ENCODE measurements around the gene MRPL24. TPM values are rescaled to one million over a fixed set of nuclear protein-coding genes. Genes with fewer than 3 reads are reported as not detected.

The MRPL24 gene
- total and polyA plus RNA-seq, 10 of the 15 experiments (the other 5 are each of a cell fraction or from before 2014, with no cell fraction given): 87.4 to 269 (median 134) TPM

DNA sequence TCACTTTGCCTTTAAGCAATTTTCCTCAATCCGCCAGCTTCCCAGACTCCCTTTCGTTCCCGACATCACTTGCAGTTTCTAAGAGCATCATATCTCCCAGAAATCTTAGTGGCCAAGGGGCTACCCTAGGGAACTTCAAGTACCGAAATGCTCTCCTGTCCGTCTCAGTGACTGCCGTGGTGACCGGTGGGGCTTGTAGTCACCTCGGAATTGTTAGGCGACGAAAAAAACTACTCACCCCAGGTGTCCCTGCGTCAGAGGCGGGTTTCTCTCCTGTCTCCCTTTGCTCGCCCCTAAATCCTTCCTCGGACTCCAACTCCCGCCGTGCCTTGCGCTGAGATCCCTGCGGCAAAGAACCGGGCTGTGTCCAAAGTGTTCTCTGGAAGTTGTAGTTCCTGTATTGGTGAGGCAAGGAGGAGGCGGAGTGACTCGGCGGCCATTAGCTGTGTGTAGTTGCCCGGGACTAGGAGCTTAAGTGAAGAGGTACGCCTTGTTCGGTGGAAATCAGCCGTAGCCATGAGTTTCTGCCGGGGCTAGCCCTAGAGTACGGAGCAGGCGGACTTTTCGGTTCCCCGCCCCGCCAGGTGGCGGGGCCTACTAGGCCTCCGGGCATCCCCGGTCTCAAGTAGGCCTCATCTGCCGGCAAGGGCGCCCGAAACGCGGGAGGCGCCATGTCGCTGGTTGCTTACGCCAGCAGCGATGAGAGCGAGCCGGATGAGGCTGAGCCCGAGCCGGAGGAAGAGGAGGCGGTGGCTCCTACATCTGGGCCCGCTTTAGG lies 26.4 kb upstream of the MRPL24 start, which contains the start of gene PRCC (continued):
- TF ChIP-seq, protein P1, sequence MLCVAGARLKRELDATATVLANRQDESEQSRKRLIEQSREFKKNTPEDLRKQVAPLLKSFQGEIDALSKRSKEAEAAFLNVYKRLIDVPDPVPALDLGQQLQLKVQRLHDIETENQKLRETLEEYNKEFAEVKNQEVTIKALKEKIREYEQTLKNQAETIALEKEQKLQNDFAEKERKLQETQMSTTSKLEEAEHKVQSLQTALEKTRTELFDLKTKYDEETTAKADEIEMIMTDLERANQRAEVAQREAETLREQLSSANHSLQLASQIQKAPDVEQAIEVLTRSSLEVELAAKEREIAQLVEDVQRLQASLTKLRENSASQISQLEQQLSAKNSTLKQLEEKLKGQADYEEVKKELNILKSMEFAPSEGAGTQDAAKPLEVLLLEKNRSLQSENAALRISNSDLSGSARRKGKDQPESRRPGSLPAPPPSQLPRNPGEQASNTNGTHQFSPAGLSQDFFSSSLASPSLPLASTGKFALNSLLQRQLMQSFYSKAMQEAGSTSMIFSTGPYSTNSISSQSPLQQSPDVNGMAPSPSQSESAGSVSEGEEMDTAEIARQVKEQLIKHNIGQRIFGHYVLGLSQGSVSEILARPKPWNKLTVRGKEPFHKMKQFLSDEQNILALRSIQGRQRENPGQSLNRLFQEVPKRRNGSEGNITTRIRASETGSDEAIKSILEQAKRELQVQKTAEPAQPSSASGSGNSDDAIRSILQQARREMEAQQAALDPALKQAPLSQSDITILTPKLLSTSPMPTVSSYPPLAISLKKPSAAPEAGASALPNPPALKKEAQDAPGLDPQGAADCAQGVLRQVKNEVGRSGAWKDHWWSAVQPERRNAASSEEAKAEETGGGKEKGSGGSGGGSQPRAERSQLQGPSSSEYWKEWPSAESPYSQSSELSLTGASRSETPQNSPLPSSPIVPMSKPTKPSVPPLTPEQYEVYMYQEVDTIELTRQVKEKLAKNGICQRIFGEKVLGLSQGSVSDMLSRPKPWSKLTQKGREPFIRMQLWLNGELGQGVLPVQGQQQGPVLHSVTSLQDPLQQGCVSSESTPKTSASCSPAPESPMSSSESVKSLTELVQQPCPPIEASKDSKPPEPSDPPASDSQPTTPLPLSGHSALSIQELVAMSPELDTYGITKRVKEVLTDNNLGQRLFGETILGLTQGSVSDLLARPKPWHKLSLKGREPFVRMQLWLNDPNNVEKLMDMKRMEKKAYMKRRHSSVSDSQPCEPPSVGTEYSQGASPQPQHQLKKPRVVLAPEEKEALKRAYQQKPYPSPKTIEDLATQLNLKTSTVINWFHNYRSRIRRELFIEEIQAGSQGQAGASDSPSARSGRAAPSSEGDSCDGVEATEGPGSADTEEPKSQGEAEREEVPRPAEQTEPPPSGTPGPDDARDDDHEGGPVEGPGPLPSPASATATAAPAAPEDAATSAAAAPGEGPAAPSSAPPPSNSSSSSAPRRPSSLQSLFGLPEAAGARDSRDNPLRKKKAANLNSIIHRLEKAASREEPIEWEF (IDR thresholded peaks at IDR 0.05; ENCODE audit: insufficient replicate concordance, low read depth, low read length): peak; percentile 43
- TF ChIP-seq MTA3 (IDR thresholded peaks at IDR 0.05; ENCODE audit: borderline replicate concordance, low read length): no peak
